Activated T-cell treated with anti-CD3 and anti-CD28 coated beads, Interleukin-2, amount 50 U/mL, for 4 hours (primary cell): ENCODE measurements around the gene OARD1. TPM values are rescaled to one million over a fixed set of nuclear protein-coding genes. Genes with fewer than 3 reads are reported as not detected.
"Not testable (repeated sequence)": the region's sequence is repeated elsewhere in the genome, so short reads cannot be mapped to it uniquely, and the experiment has no call there.

Source experiments
- ATAC-seq, 2 donors: fragments of 200-7000 bp; cut with Tn5 transposase; one replicate each; pipeline ENCODE4 v1.10.0; 2021
- DNase-seq: peaks from one replicate; pipeline ENCODE4 v3.0.0-alpha.2; 2020
- H3K27me3 Mint-ChIP-seq: one replicate; pipeline ENCODE4 v1.8.0; 2021; ENCODE audit warnings: low read depth, mixed read lengths
- H3K36me3 Mint-ChIP-seq: one replicate; pipeline ENCODE4 v1.8.0; 2022; ENCODE audit warnings: mixed read lengths; ENCODE audit not compliant: insufficient read depth
- H3K4me1 Mint-ChIP-seq: one replicate; pipeline ENCODE4 v1.8.0; 2021; ENCODE audit warnings: low read depth, mixed read lengths
- H3K4me3 Mint-ChIP-seq: one replicate; pipeline ENCODE4 v1.8.0; 2021; ENCODE audit warnings: mild to moderate bottlenecking, moderate library complexity, mixed read lengths
- H3K9me3 Mint-ChIP-seq: one replicate; pipeline ENCODE4 v1.8.0; 2021; ENCODE audit warnings: mixed read lengths
- total RNA-seq, 3 donors: library from RNA; stranded (reverse); gene quantifications; one replicate each; pipeline ENCODE4 v1.2.1, GENCODE V29; 2021

The OARD1 gene
- total RNA-seq, 3 donors from 2014 or later, result 28.1 to 33.2 (median 31.7) TPM

DNA sequence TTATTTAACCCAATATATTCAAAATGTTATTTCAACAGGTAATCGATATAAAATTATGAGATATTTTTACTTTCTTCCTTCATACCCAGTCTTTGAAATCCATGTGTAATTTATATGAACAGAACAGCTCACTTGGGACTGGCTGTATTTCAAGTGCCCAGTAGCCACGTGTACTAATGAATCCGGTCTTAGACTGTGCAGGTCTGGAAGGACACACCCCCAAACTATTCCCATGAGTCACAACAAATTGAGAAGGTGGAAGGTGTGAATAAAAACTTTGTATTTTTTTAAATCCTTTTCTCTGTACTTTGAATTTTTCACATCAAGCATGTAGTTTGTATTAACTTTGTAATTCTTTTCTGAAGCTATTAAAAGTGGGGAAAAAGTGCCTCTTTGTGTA lies 36.0 kb downstream of the OARD1 start:
- Mint-ChIP-seq H3K9me3 (no peaks in the 10 kb centered on the region), H3K27me3 (no peaks in the 10 kb centered on the region), H3K4me1 (no peaks in the 10 kb centered on the region), H3K4me3 (no peak overlapping the region), H3K36me3 (no peaks in the 10 kb centered on the region)
- no peak for ATAC-seq
- no peak for DNase-seq

GRCh38 chr6:41033776-41034175 lies 38.4 kb downstream of the OARD1 start:
- H3K9me3 Mint-ChIP-seq, result no peaks in the 10 kb centered on the region
- DNase-seq (no peak), ATAC-seq (no peak)
- no peak overlapping the region for H3K4me3 Mint-ChIP-seq
- no peaks in the 10 kb centered on the region for H3K36me3 Mint-ChIP-seq
- no peaks in the 10 kb centered on the region for H3K27me3 Mint-ChIP-seq
- peaks cover 6% of the 10 kb centered on the region for H3K4me1 Mint-ChIP-seq

GRCh38 chr6:41032830-41033229 lies 39.3 kb downstream of the OARD1 start:
- Mint-ChIP-seq H3K4me3 (no peak overlapping the region), H3K9me3 (no peaks in the 10 kb centered on the region), H3K27me3 (no peaks in the 10 kb centered on the region), H3K4me1 (peaks cover 11% of the 10 kb centered on the region), H3K36me3 (no peaks in the 10 kb centered on the region)
- DNase-seq (no peak), ATAC-seq (no peak)

- peaks cover 22% of the 10 kb centered on the region for H3K4me1 Mint-ChIP-seq
- H3K4me3 Mint-ChIP-seq, result peak overlapping the region; percentile 83
- no peaks in the 10 kb centered on the region for H3K27me3 Mint-ChIP-seq
- no peaks in the 10 kb centered on the region for H3K9me3 Mint-ChIP-seq
- peaks cover 2% of the 10 kb centered on the region for H3K36me3 Mint-ChIP-seq
- peak; percentile 44 to 55 for ATAC-seq
- DNase-seq, result no peak
Measured at GRCh38 chr6:41028561-41029412, 43.4 kb downstream of the OARD1 start.

GRCh38 chr6:41027799-41028560 lies 44.2 kb downstream of the OARD1 start:
- no peaks in the 10 kb centered on the region for H3K27me3 Mint-ChIP-seq
- ATAC-seq (peak; percentile 93), DNase-seq (peak; percentile 68)
- H3K9me3 Mint-ChIP-seq, result no peaks in the 10 kb centered on the region
- H3K36me3 Mint-ChIP-seq, result peaks cover 2% of the 10 kb centered on the region
- H3K4me3 Mint-ChIP-seq, result peak overlapping the region; percentile 83
- peaks cover 22% of the 10 kb centered on the region for H3K4me1 Mint-ChIP-seq

GRCh38 chr6:41027241-41027640 lies 44.9 kb downstream of the OARD1 start:
- no peaks in the 10 kb centered on the region for H3K27me3 Mint-ChIP-seq
- ATAC-seq, result no peak
- no peak for DNase-seq
- peak overlapping the region; percentile 83 for H3K4me3 Mint-ChIP-seq
- H3K36me3 Mint-ChIP-seq, result peaks cover 2% of the 10 kb centered on the region
- peaks cover 22% of the 10 kb centered on the region for H3K4me1 Mint-ChIP-seq
- no peaks in the 10 kb centered on the region for H3K9me3 Mint-ChIP-seq

GRCh38 chr6:41025966-41026530 lies 46.1 kb downstream of the OARD1 start:
- Mint-ChIP-seq H3K9me3 (no peaks in the 10 kb centered on the region), H3K27me3 (no peaks in the 10 kb centered on the region), H3K4me1 (peaks cover 22% of the 10 kb centered on the region), H3K4me3 (peak overlapping the region; percentile 25), H3K36me3 (peaks cover 2% of the 10 kb centered on the region)
- ATAC-seq (no peak), DNase-seq (no peak)

- no peaks in the 10 kb centered on the region for H3K27me3 Mint-ChIP-seq
- no peak for DNase-seq
- ATAC-seq, result no peak
- peaks cover 12% of the 10 kb centered on the region for H3K4me1 Mint-ChIP-seq
- peaks cover 2% of the 10 kb centered on the region for H3K36me3 Mint-ChIP-seq
- no peak overlapping the region for H3K4me3 Mint-ChIP-seq
- H3K9me3 Mint-ChIP-seq, result peaks cover 2% of the 10 kb centered on the region
Measured at GRCh38 chr6:41023114-41023513, 49.0 kb downstream of the OARD1 start.

DNA sequence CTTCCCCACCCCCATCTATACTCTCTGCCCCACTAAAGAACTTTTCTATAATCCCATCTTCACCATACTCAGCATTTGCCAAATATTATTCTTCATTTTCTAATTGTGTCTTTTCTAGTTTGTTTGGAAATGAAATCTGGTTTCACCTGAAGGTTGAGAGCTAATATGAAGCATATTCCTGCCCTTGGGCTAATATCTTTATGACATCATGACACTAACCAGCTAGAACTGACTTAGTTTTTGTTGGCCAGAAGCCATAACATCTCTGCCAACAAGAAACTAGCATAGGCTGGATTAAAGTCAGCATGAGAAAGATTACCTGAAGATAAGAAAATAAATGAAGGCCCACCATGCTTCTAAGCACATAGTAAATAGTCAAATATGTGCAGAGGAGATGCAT lies 49.9 kb downstream of the OARD1 start:
- Mint-ChIP-seq H3K36me3 (peaks cover 2% of the 10 kb centered on the region), H3K27me3 (no peaks in the 10 kb centered on the region), H3K4me1 (peaks cover 5% of the 10 kb centered on the region), H3K4me3 (no peak overlapping the region), H3K9me3 (peaks cover 2% of the 10 kb centered on the region)
- ATAC-seq (no peak), DNase-seq (no peak)

DNA sequence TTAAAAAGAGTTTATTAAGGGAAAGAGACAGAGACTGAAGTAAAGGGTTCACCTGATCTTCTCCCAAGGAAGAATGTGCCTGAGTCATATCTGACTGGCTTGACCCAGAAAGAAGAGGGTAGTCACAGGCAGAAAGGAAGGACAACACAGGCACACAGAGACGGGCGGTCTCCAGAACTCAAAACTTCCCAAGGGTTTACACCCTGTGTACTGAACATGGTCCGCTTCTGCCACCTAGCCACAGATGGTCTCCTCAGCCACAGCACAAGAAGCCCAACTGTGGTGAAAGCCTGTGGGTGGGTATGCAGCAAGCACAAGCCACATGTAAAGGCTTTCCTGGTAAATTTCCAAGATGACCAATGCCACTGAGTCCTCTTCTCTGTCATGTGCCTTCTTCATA lies 50.3 kb downstream of the OARD1 start:
- Mint-ChIP-seq H3K36me3 (peaks cover 2% of the 10 kb centered on the region), H3K9me3 (peaks cover 2% of the 10 kb centered on the region), H3K27me3 (no peaks in the 10 kb centered on the region), H3K4me3 (no peak overlapping the region), H3K4me1 (peaks cover 1% of the 10 kb centered on the region)
- DNase-seq, result no peak
- ATAC-seq, result no peak

DNA sequence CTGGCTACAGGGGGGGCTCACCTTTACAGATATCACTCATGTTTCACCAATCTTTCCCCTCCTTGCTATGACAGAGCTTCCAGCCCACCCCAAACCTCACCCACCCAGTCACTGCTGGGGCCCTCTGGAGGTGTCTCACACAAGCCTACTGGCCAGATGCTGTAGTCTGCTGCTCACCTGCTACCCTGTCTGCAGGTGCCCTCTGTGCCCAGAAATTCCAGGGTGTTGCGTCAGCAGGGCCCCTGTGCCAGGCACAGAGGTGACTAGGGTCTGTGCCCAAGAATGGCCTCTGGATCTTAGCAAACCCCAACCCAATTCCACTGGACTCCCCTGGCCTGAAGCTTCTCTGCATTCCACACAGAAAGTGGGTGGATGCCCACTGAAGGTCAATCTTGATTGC lies 54.5 kb downstream of the OARD1 start:
- H3K4me1 Mint-ChIP-seq, result no peaks in the 10 kb centered on the region
- no peak overlapping the region for H3K4me3 Mint-ChIP-seq
- H3K27me3 Mint-ChIP-seq, result no peaks in the 10 kb centered on the region
- H3K9me3 Mint-ChIP-seq, result peaks cover 2% of the 10 kb centered on the region
- H3K36me3 Mint-ChIP-seq, result no peaks in the 10 kb centered on the region
- DNase-seq (no peak), ATAC-seq (no peak)

DNA sequence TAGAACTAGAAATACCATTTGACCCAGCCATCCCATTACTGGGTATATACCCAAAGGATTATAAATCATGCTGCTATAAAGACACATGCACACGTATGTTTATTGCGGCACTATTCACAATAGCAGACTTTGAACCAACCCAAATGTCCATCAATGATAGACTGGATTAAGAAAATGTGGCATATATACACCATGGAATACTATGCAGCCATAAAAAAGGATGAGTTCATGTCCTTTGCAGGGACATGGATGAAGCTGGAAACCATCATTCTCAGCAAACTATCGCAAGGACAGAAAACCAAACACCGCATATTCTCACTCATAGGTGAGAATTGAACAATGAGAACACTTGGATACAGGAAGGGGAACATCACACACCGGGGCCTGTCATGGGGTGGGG lies 56.3 kb downstream of the OARD1 start:
- H3K27me3 Mint-ChIP-seq, DNase-seq, H3K4me3 Mint-ChIP-seq, ATAC-seq, H3K36me3 Mint-ChIP-seq, H3K9me3 Mint-ChIP-seq, H3K4me1 Mint-ChIP-seq: not testable (repeated sequence)

- DNase-seq, result no peak
- H3K4me3 Mint-ChIP-seq, result no peak overlapping the region
- no peaks in the 10 kb centered on the region for H3K9me3 Mint-ChIP-seq
Measured at GRCh38 chr6:41014780-41015179, 57.4 kb downstream of the OARD1 start.

More at GRCh38 chr6:41014780-41015179, 57.4 kb downstream of the OARD1 start:
- H3K36me3 Mint-ChIP-seq, result no peaks in the 10 kb centered on the region
- ATAC-seq, result no peak
- H3K27me3 Mint-ChIP-seq, result peaks cover 5% of the 10 kb centered on the region
- H3K4me1 Mint-ChIP-seq, result no peaks in the 10 kb centered on the region
